Measurements from ENCODE around the gene ADAM33.

- TF ChIP-seq POLR2A (IDR thresholded peaks at IDR 0.05): no peak
- TF ChIP-seq CTCF (IDR thresholded peaks at IDR 0.05): no peak
Measured at GRCh38 chr20:3690413-3690812, 8.6 kb upstream of the ADAM33 start.

All from upper lobe of left lung (tissue), 4 donors.